SK-N-MC (cell line): ENCODE results near the gene TMEM30B.

Experiments used
- EZH2 ChIP-seq: fragments of 200-600 bp; sonication (generic); IDR thresholded peaks from one replicate; pipeline ENCODE4 v1.6.1; 2017; ENCODE audit warnings: antibody characterized with exemption
- FOXP2 ChIP-seq: optimal IDR thresholded peaks from 2 replicates; pipeline ENCODE3; 2011; ENCODE audit warnings: mild to moderate bottlenecking, moderate library complexity; ENCODE audit not compliant: insufficient read depth; ENCODE audit errors: extremely low read length, control extremely low read depth
- POLR2AphosphoS5 ChIP-seq: IDR thresholded peaks from 2 replicates; pipeline ENCODE4 v1.6.1; 2012; ENCODE audit warnings: mild to moderate bottlenecking, low read depth, low read length, borderline replicate concordance

- TF ChIP-seq POLR2AphosphoS5 (no peak), EZH2 (no peak), FOXP2 (no peak)
These were observed 48.4 kb upstream of the TMEM30B start for GRCh38 chr14:61329478-61330051.
